NCI-H774 (cell line): ENCODE data around the gene FNDC10.

Experiments
- DNase-seq: peaks from one replicate; lab custom pipeline; 2025; lab: John Stamatoyannopoulos, UW

Gene FNDC10

GRCh38 chr1:1627829-1628753, 28.2 kb upstream of the FNDC10 start:
- DNase-seq, result no peak

DNA sequence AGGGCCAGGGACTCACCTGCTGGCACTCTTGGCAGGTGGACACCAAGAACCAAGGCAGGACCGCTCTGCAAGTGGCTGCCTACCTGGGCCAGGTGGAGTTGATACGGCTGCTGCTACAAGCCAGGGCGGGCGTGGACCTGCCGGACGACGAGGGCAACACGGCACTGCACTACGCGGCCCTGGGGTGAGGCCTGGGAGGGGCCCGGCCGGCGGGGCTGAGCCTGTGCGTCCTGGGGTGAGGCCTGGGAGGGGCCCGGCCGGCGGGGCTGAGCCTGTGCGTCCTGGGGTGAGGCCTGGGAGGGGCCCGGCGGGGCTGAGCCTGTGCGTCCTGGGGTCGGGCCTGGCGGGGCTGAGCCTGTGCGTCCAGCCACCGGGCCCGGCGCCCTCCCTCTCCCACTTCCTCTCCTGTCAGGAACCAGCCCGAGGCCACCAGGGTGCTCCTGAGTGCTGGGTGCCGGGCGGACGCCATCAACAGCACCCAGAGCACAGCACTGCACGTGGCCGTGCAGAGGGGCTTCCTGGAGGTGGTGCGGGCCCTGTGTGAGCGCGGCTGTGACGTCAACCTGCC, 27.4 kb upstream of the FNDC10 start:
- no peak for DNase-seq

DNA sequence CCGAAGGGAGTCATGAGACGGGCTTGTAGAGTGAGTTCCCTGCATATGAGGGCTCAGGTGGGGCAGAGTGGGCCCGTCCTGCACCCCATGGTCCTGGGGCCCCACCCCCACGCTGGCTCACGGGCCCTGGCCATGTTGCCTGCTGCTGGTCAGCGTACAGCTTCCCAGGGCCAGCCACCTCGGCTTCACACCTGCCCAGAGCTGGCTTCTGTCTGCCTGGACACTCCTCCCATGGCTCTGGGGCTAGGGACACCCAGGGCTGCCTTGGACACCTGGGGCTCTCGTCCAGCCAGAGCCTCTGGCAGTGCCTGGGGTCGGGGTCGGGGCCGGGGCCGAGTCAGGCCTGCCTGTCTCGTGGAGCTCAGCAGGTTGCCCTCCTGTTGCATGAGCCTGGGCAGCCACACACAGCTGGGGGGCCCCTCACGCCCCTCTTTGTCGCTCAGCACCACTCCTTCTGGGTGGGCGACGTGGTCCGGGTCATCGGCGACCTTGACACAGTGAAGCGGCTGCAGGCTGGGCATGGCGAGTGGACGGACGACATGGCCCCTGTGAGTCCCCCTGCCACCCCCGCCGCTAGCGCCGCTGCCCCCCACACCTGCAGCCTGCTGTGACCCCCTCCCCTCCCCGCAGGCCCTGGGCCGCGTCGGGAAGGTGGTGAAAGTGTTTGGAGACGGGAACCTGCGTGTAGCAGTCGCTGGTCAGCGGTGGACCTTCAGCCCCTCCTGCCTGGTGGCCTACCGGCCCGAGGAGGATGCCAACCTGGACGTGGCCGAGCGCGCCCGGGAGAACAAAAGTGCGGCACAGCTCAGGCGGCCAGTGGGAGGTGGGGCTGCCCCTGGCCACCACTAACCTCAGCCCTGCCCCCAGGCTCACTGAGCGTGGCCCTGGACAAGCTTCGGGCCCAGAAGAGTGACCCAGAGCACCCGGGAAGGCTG, 26.5 kb upstream of the FNDC10 start:
- DNase-seq, result no peak

GRCh38 chr1:1625824-1626206, 25.9 kb upstream of the FNDC10 start:
- DNase-seq, result no peak

DNA sequence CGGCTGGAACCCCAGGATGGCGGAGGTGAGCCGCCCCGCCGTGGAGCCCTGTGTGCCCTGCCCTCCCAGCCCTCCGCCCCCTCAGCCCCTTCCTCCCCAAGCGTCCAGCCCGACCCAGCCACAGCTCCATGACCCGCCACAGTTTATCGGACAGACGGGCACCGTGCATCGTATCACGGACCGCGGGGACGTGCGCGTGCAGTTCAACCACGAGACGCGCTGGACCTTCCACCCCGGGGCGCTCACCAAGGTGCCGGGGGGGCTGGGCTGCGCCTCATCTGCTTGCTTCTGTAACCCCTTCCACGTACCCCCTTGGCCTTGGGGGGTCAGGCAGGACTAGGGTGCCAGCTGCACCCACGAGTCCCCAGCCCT, 25.5 kb upstream of the FNDC10 start:
- DNase-seq, result no peak

DNA sequence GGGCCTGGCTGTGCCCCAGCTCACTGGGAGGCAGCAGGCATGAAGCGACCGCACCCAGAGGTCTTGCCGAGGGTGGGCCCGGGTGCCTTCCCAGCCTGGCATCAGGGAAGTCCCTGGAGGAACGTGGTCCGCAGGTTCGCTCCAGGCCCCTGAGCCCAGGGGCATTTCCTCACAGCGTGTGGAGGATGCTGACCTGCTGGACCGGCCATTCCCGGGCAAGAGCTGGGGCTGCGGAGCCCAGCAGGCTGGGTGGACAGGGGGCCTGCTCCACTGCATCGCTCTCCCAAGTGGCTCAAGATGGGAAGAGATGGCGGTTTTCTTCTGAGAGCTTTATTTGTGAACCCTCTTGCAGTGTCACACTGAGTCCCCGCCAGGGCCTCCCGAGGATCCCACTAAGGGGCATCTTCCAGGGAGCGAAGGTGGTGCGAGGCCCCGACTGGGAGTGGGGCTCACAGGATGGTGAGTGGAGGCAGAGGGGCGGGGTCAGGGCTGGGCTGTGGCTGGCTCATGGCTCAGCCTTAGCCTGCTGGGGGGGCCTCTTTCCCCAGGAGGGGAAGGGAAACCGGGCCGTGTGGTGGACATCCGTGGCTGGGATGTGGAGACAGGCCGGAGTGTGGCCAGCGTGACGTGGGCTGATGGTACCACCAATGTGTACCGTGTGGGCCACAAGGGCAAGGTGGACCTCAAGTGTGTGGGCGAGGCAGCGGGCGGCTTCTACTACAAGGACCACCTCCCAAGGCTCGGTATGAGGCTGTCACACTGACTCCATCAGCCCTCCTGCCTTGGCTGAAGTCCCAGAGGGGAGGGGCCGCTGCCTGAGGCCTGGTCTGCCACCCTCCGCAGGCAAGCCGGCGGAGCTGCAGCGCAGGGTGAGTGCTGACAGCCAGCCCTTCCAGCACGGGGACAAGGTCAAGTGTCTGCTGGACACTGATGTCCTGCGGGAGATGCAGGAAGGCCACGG, 24.8 kb upstream of the FNDC10 start:
- no peak for DNase-seq

DNA sequence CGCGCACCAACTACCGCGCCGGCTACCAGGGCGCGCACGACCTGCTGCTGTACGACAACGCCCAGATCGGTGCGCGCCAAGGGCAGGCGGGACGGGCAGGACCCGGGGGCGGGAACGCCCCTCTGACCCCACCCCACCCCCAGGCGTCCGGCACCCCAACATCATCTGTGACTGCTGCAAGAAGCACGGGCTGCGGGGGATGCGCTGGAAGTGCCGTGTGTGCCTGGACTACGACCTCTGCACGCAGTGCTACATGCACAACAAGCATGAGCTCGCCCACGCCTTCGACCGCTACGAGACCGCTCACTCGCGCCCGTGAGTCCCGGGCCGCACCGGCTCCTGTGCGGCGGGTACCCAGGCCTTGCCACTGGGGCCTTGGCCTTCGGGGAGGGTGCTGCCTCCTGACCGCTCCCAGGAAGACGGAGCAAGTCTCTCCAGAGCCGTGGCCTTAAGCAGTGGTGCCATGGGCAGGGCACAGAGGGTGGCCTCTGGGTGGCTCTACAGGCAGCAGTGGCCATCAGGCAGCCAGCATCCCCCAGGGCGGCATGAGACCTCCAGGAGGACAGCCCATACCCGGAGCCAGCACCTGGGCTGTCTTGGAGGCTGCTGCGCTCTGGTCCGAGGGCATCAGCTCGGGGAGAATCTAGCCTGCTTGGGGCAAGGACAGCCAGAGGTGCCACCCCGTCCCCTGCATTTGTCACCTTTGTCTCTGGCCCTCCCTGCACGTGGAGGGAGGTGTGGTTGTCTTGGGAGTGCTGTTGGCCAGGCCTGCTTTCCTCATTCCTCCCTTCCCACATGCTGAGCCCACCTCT, 23.9 kb upstream of the FNDC10 start:
- no peak for DNase-seq

DNA sequence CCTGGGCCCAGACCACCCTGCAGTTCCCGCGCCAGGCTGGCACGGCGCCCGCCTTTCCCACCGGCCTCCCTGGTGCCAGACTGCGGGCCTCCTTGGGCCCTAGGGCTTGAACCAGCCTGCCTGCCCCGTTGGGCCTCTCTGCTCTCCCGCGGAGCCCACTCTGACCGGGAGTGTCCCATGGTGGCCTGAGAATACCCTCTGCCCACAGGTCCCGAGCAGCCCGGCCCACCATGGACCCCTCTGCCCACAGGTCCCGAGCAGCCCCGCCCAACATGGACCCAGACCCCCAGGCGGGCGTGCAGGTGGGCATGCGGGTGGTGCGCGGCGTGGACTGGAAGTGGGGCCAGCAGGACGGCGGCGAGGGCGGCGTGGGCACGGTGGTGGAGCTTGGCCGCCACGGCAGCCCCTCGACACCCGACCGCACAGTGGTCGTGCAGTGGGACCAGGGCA, 23.3 kb upstream of the FNDC10 start:
- no peak for DNase-seq

DNA sequence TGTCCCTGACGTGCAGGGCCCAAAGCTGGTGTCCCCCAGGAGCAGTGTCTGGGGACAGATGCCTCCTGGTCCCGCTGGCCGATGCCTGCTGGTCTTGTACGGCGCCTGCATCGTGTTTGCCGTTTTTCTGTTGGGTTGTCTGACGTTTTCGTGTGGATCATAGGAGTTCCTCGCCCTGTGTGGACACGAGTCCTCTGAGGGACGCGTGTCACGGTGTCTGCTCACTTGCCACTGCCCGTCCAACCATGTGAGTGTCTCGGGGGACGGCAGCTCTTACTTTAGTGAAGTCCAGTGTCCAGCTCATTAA, 22.8 kb upstream of the FNDC10 start:
- DNase-seq, result no peak

DNA sequence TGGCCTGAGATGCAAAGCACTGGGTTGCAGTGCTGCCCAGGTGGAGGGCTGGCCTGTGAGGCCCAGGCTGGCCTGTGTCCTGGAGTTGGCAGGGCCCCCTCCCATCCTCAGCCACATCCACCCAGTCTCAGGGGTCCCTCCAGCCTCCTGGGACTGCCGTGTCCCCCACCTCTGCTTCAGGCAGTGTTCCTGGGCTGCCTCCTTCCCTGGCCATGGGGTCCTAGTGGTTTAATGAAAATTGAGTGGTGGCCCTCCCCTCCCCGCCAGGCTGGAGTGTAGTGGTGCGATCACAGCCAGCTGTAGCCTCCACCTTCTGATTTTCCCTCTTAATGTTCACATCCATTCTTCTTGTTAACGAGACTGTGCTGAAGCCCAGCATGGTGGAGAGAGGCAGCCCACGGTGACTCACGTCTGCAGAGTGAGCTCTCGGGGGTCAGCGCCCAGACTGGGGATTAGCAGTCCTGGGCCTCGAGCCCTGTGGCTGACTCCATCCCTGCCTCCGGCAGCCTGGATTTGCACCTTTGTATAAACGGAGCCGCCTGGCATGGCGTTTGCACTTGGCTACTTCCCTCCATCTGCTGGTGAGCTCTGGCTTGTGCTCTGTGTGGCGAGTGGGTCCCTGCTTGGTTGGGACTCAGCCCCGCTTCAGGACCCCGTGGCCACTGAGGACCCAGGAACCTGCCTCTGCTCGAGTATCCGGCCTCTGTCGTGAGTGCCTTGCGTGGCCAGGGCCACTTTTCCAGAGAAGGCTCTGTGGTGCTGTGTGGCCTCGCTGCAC, 22.3 kb upstream of the FNDC10 start:
- no peak for DNase-seq

DNA sequence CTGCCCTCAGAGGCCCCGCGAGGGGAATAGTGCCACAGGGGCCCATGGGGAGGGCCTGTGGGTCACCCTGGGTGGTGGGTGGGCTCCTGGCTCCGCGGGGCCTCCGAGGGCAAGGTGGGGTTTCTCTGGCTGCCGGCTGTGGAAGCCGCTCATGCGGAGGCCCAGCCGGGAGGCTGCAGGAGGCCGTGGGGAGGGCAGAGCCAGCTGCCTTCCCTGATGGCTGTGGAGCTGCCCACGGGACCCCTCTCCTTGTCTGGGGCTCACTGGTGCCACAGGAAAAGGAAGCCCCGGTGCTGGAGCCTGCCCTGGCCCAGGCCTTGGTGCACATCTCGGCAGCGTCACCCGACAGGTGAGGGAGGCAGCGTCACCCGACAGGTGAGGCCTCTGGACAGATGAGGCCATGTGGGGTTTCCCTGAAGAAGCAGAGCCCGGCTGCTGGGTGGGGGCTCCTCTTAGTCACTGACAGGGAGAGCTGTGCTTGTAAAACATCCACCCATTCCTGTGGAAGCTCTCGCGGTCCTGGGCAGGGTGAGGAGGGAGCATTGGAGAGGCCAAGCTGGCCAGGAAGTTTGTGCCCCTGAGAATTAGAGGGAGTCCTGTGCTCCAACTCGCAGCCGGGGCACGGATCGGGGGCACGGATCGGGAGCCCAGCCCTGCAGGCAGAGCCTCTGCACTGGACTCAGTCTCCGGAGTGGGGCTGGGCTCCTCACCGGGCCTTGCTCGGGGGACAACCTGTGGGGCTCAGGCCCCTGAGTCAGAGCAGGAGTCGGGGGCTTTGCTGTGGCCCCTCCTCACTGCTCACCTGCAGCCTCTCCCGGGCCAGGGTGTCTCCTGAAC, 21.5 kb upstream of the FNDC10 start:
- no peak for DNase-seq

GRCh38 chr1:1620433-1621139, 20.7 kb upstream of the FNDC10 start:
- DNase-seq, result no peak

DNA sequence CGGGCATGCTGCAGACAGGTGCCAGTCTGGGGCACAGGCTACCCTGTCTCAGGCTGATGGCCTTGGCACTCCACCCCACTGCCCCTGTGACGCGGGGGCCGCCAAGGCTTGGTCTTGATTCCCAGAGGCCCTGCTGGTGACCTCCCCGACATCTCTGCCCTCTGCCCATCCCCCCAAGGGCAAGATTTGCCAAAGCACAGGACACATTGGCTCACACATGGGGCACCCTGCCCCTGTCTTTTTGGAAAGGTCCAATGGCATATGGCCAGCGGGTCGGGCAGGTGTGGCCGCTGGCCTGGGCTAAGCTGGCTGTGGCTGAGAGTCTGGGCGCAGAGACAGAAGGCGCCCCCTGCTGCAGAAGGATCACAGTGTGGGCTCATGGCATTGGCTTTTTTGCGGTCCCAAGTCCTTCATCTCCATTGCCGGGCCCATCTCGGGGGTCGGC, 20.0 kb upstream of the FNDC10 start:
- DNase-seq, result no peak

- DNase-seq, result no peak
Observed at GRCh38 chr1:1618396-1619068, 18.6 kb upstream of the FNDC10 start.

DNA sequence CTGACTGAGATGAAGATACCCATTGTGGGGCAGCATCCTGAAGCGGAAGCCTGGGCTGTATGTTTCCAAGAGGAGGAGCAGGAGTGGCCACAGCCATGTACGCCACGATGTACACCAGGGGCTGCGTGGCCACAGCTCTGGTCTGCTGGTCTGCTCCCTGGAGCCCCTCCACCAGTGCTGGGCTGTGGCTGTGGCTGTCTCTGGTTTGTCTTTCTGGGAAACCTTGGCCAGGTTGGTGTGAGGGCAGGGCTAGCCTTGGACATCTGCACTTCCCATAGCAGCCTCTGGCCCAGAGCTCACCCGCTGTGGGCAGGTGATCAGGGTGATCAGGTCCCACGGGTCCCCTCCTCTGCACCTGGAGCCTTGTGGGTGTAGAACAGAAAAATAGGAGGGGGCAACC, 18.0 kb upstream of the FNDC10 start:
- no peak for DNase-seq

DNA sequence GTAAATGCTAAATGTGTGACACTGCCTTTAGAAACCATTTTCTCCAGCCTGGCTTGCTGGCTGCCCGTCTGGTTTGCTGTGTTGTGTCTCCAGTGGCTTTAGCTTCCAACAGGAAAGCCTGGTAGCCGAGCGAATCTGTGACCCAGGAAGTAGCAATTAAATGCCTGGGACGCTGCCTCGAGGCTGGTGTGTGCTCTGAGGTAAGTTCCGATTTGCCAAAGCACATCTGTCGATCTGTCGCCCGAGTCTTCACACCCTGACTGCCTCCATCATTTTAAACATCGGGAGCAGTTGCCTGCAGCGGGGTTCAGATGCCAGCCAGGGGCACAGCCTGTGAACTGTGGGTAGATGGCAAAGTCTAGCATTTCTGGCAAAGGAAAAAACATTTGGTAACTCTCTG, 17.6 kb upstream of the FNDC10 start:
- DNase-seq, result no peak

GRCh38 chr1:1616838-1617237, 16.9 kb upstream of the FNDC10 start:
- DNase-seq, result no peak
